ENCODE results near the gene USP6NL.

USP6NL gene

DNA sequence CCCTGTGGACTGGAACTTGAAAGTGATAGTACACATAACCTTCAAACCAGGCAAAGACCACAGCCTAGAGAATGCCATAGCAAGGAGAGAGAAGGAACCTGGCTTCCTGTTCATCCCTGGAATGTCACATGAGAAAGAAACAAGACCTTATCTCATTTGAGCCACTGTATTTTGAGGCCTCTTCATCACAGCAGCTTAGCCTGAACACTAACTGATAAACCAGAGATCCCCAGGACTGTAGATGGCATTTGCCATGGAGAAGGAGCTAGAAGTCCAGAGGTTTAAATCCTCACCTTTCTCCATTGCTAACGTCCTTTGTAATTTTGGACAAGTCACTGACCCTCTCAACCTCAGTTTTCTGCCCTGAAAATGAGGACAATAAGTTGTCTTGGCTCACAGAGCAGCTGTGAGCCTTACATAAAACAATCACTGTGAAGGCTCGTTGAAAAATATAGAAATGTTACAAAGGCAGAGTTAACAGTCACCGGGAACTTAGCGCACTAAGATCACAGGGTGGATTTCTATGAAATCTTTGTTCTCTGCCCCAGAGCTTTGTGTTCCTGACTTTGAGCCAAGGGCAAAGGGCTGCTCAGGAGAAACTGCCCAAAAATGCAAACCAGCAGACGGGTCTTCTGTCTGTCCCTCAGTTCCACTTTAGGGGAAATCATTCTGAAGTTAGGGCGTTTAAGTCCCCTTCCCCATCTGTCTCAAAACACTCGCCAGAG lies 197.0 kb downstream of the USP6NL start:
- TF ChIP-seq POLR2AphosphoS5 (IDR thresholded peaks at IDR 0.05; ENCODE audit: borderline replicate concordance, low read depth, low read length) (no peak), FOXP2 (optimal IDR thresholded peaks at IDR 0.05; ENCODE audit: control extremely low read depth, extremely low read length, insufficient read depth) (no peak), EZH2 (IDR thresholded peaks at IDR 0.05) (no peak)
- H3K9me3 ChIP-seq (ENCODE audit: low read depth, low read length), result no peaks in the 10 kb centered on the region
- H3K36me3 ChIP-seq (ENCODE audit: insufficient read depth, low read length), result no peaks in the 10 kb centered on the region
- H3K27ac ChIP-seq, result no peak overlapping the region
- DNase-seq (ENCODE audit: low read depth, low spot score), result no peak
- no peak overlapping the region for H3K9ac ChIP-seq (ENCODE audit: insufficient read length)
- no peak overlapping the region for H3K4me3 ChIP-seq

DNA sequence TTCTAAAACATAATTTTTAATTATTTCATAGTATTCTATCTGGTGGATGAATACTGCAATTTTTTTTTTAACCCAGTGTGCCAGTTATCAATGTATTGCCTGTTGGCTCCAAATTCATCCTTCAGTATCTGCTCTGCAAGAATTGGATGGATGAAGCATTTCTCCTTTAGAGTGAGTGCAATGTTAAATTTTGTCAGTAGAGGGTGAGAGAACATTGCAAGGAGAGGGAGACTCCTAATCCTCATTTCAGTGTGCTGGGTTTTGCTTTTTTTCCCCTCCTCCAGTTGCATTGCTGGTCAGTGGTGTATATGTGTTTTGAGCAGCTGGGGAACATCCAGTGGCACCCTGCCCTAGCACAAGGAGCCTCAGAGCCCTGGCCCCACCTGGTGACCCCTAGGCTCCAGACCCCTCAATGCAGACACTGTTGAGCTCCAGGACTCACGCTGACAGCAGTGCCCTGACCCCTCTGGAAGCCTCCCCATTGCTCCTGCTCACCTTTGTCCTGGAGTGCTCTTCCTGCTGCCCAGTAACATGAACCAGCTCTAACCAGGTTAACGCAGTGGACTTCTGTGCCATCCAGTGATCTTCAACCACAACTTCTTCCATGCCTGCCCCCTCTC lies 199.4 kb downstream of the USP6NL start:
- no peak overlapping the region for H3K9ac ChIP-seq (ENCODE audit: insufficient read length)
- TF ChIP-seq FOXP2 (optimal IDR thresholded peaks at IDR 0.05; ENCODE audit: control extremely low read depth, extremely low read length, insufficient read depth) (no peak), EZH2 (IDR thresholded peaks at IDR 0.05) (no peak), POLR2AphosphoS5 (IDR thresholded peaks at IDR 0.05; ENCODE audit: borderline replicate concordance, low read depth, low read length) (no peak)
- H3K9me3 ChIP-seq (ENCODE audit: low read depth, low read length), result no peaks in the 10 kb centered on the region
- H3K27ac ChIP-seq, result no peak overlapping the region
- no peak overlapping the region for H3K4me3 ChIP-seq
- H3K36me3 ChIP-seq (ENCODE audit: insufficient read depth, low read length), result no peaks in the 10 kb centered on the region
- DNase-seq (ENCODE audit: low read depth, low spot score), result no peak

DNA sequence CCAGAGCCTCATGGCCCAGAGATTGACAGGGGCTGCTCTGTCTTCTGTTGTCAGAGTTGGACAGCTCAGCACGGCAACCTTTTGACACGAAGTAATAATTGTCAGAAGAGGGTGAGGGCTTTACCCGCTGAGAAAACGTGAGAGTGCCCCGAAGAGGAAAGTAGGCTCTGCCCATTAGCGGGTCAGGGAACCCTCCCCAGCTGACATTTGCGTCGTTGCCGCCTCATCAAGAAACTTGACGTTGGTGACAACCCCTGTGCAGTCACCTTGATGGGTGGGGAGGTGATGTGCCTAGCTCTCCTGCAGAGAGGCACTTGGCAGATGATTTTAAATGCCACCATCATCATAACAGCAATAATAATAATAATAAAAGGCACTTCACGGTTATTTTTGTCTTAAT lies 202.1 kb downstream of the USP6NL start:
- DNase-seq (ENCODE audit: low read depth, low spot score), result no peak
- Histone ChIP-seq H3K4me3 (no peak overlapping the region), H3K9ac (ENCODE audit: insufficient read length) (no peak overlapping the region), H3K36me3 (ENCODE audit: insufficient read depth, low read length) (no peaks in the 10 kb centered on the region), H3K9me3 (ENCODE audit: low read depth, low read length) (no peaks in the 10 kb centered on the region), H3K27ac (no peak overlapping the region)
- TF ChIP-seq EZH2 (IDR thresholded peaks at IDR 0.05) (no peak), FOXP2 (optimal IDR thresholded peaks at IDR 0.05; ENCODE audit: control extremely low read depth, extremely low read length, insufficient read depth) (no peak), POLR2AphosphoS5 (IDR thresholded peaks at IDR 0.05; ENCODE audit: borderline replicate concordance, low read depth, low read length) (no peak)

DNA sequence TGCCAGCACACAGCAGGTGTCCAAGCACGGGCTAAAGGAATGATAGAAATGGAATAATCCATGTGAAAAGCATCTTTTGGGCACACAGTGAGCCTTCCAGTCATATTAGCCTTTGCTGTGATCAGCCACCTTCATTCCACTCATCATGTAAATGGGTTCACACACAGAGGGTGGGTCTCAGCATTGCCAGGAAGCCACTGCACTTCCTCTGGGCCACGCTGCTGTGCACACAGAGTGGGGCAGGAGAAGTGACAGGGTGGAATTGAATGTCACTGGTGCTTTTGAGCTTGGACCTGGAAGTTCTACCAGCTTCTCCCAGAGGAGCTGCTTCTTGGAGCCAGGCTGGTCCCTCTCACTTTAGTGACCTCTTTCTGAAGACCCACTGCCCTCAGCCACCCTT lies 203.5 kb downstream of the USP6NL start:
- no peak for TF ChIP-seq FOXP2 (optimal IDR thresholded peaks at IDR 0.05; ENCODE audit: control extremely low read depth, extremely low read length, insufficient read depth)
- TF ChIP-seq EZH2 (IDR thresholded peaks at IDR 0.05), result no peak
- no peak for TF ChIP-seq POLR2AphosphoS5 (IDR thresholded peaks at IDR 0.05; ENCODE audit: borderline replicate concordance, low read depth, low read length)
- no peak overlapping the region for H3K4me3 ChIP-seq
- DNase-seq (ENCODE audit: low read depth, low spot score), result no peak
- no peak overlapping the region for H3K27ac ChIP-seq
- H3K9me3 ChIP-seq (ENCODE audit: low read depth, low read length), result no peaks in the 10 kb centered on the region
- no peaks in the 10 kb centered on the region for H3K36me3 ChIP-seq (ENCODE audit: insufficient read depth, low read length)
- H3K9ac ChIP-seq (ENCODE audit: insufficient read length), result no peak overlapping the region

DNA sequence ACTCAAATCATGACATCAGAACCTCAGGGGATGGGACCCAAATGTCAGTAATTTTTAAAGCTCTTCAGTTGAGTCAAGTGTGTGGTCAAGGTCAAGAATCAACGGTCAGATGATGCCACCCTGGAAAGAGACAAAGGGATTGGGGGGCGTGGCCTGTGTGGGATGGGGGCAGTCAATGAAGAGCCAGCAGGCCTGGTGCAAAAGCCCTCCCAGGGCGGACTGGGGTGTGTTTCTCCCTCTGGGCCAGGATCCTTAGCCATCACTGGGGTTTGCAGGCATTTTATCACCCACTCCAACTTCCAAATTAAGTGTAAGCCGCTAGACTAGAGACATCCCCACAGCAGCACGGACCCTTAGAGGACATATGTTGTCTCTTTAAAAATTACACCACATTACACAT lies 204.7 kb downstream of the USP6NL start:
- Histone ChIP-seq H3K9ac (ENCODE audit: insufficient read length) (no peak overlapping the region), H3K27ac (no peak overlapping the region), H3K4me3 (no peak overlapping the region), H3K9me3 (ENCODE audit: low read depth, low read length) (no peaks in the 10 kb centered on the region), H3K36me3 (ENCODE audit: insufficient read depth, low read length) (no peaks in the 10 kb centered on the region)
- no peak for DNase-seq (ENCODE audit: low read depth, low spot score)
- TF ChIP-seq FOXP2 (optimal IDR thresholded peaks at IDR 0.05; ENCODE audit: control extremely low read depth, extremely low read length, insufficient read depth) (no peak), EZH2 (IDR thresholded peaks at IDR 0.05) (no peak), POLR2AphosphoS5 (IDR thresholded peaks at IDR 0.05; ENCODE audit: borderline replicate concordance, low read depth, low read length) (no peak)

DNA sequence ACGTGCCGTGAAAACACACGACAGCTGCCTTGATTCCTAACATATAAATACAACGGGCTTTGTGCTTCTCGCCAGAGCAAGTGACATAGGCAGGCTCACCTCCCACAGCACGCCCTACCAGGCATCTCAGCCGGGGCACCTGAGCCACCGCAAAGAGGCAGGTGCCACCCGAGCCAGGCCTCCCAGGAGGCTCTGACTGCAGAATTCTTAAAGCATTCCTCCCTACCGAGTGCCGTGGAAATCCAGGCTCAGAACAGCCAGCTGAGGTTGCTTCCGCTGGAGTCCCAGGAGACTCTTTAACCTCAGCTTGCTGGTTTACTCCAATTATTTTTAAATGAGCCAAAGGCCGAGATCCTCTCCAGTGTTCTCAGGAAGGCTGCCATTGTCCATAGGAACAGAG lies 206.5 kb downstream of the USP6NL start:
- Histone ChIP-seq H3K36me3 (ENCODE audit: insufficient read depth, low read length) (no peaks in the 10 kb centered on the region), H3K27ac (no peak overlapping the region), H3K9ac (ENCODE audit: insufficient read length) (no peak overlapping the region), H3K4me3 (no peak overlapping the region), H3K9me3 (ENCODE audit: low read depth, low read length) (no peaks in the 10 kb centered on the region)
- DNase-seq (ENCODE audit: low read depth, low spot score), result no peak
- no peak for TF ChIP-seq EZH2 (IDR thresholded peaks at IDR 0.05)
- no peak for TF ChIP-seq FOXP2 (optimal IDR thresholded peaks at IDR 0.05; ENCODE audit: control extremely low read depth, extremely low read length, insufficient read depth)
- no peak for TF ChIP-seq POLR2AphosphoS5 (IDR thresholded peaks at IDR 0.05; ENCODE audit: borderline replicate concordance, low read depth, low read length)

Measured in SK-N-MC (cell line).